HG03103 (cell line): ENCODE data around the gene RUNX1.
"Not testable (repeated sequence)": the region's sequence is repeated elsewhere in the genome, so short reads cannot be mapped to it uniquely, and the experiment has no call there.

Experiments used
- ATAC-seq: cut with Tn5 transposase; IDR thresholded peaks from one replicate; pipeline ENCODE4 v1.9.1; 2021; ENCODE audit warnings: low read depth; ENCODE audit not compliant: unreplicated experiment

RUNX1 gene

GRCh38 chr21:34994766-34995631 is 54.1 kb downstream of the RUNX1 start:
- ATAC-seq = no peak

- not testable (repeated sequence) for ATAC-seq
Observed at GRCh38 chr21:34993521-34993921, 55.6 kb downstream of the RUNX1 start.

GRCh38 chr21:34992736-34993398 is 56.2 kb downstream of the RUNX1 start:
- no peak for ATAC-seq

- no peak for ATAC-seq
Observed at GRCh38 chr21:34992180-34992579, 56.9 kb downstream of the RUNX1 start.

GRCh38 chr21:34991366-34991957 is 57.6 kb downstream of the RUNX1 start:
- no peak for ATAC-seq

- ATAC-seq = no peak
Observed at GRCh38 chr21:34990842-34991241, 58.3 kb downstream of the RUNX1 start.

GRCh38 chr21:34989337-34990151 is 59.6 kb downstream of the RUNX1 start:
- ATAC-seq = no peak

GRCh38 chr21:34988625-34989024 is 60.5 kb downstream of the RUNX1 start:
- ATAC-seq = no peak

GRCh38 chr21:34988139-34988538 is 61.0 kb downstream of the RUNX1 start:
- no peak for ATAC-seq

GRCh38 chr21:34987501-34988072 is 61.5 kb downstream of the RUNX1 start:
- ATAC-seq = no peak

- ATAC-seq = peak; percentile 66
Observed at GRCh38 chr21:34986561-34987500, 62.3 kb downstream of the RUNX1 start.

- no peak for ATAC-seq
Observed at GRCh38 chr21:34984356-34985058, 64.6 kb downstream of the RUNX1 start.

- ATAC-seq = no peak
Observed at GRCh38 chr21:34983680-34984086, 65.4 kb downstream of the RUNX1 start.

GRCh38 chr21:34981791-34982190 is 67.3 kb downstream of the RUNX1 start:
- ATAC-seq = no peak

- ATAC-seq = no peak
Observed at GRCh38 chr21:34980423-34981115, 68.5 kb downstream of the RUNX1 start.

GRCh38 chr21:34979383-34979782 is 69.7 kb downstream of the RUNX1 start:
- ATAC-seq = no peak

- no peak for ATAC-seq
Observed at GRCh38 chr21:34977333-34977732, 71.8 kb downstream of the RUNX1 start.
